ENCODE measurements around the gene RIMOC1. TPM values are rescaled to one million over a fixed set of nuclear protein-coding genes. Genes with fewer than 3 reads are reported as not detected.
"Not testable (repeated sequence)": the region's sequence is repeated elsewhere in the genome, so short reads cannot be mapped to it uniquely, and the experiment has no call there.

Gene RIMOC1
- total and polyA plus RNA-seq, 2 donors (not counting 1 experiment from before 2014, with no cell fraction given): 5.3 to 33.1 TPM

DNA sequence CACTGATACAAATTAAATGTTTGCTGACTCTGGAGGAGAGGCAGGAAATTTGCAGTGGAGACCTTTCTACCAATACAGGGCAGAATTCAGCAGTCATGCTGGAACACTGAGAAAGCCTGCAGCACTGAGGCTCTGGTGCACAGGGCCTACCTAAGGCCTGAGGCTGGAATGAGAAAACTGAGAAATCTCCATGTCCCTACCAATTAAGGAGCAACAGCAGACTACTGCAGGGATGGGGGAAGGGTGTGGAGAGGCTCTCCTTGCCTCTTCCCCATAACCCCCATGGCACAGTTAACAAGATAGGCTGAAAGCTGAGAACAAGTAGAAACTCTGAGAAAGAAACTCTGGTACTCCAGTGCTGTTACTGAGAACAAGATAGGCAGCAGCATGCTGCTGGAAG, 31.4 kb downstream of the RIMOC1 start:
- ChIA-PET CTCF (interaction anchor here (1.0 kb wide), 1 partner anchor 32 kb away, joined by 3 read pairs; the partner anchor contains the start of gene RIMOC1), POLR2A (no interaction called here)
- H3K27ac Mint-ChIP-seq: no peak overlapping the region

DNA sequence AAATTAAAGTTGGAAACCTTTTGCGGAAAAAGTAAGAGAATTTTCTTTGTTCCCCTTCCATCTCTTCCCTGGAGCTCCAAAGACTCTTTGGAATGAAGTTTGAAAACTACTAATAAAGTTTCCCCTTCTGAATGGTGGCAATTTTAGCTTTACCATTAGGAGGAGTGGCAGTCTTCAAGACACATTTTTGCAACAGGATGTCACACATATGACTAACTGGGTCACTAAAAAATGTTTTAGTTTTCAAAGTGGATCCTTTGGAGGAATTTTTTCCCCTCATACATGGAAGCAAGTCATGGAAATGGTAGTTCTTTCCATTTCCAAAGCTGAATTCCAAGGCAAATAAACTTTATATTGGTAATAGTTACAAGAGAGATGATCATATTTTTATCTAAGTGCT, 36.5 kb downstream of the RIMOC1 start:
- peaks cover 1 to 8% of the 10 kb centered on the region in 2 experiments for H3K36me3 ChIP-seq (replicated peaks in 1 of 2; ENCODE audit: control extremely low read depth in 1 of 2, control insufficient read depth in 1 of 2, extremely low read depth in 1 of 2, insufficient read depth in 2 of 2, low read length in 1 of 2)
- no peak overlapping the region for H3K4me3 ChIP-seq (ENCODE audit: control extremely low read depth in 1 of 5, extremely low read depth in 1 of 5, insufficient read depth in 1 of 5, low read depth in 2 of 5, low read length in 4 of 5)
- no peaks in the 10 kb centered on the region for H3K9me3 ChIP-seq (ENCODE audit: control extremely low read depth in 1 of 3, control insufficient read depth in 2 of 3, insufficient read depth in 1 of 3, low read length in 2 of 3)
- no peak overlapping the region for H3K4me3 Mint-ChIP-seq
- POLR2A ChIA-PET: no interaction called here
- no peak overlapping the region for H2AFZ ChIP-seq (ENCODE audit: insufficient read depth, low read depth, low read length, poor library complexity, severe bottlenecking)
- H3K27ac ChIP-seq (ENCODE audit: low read length in 2 of 2): no peak overlapping the region
- no peak overlapping the region for H3K4me2 ChIP-seq (replicated peaks; ENCODE audit: low read depth, low read length, poor library complexity, severe bottlenecking)
- no peaks in the 10 kb centered on the region for H3K9me3 Mint-ChIP-seq (ENCODE audit: insufficient read depth)
- intact Hi-C loops (cut with micrococcal nuclease): no loop called here
- no peaks in the 10 kb centered on the region for H4K20me1 ChIP-seq (ENCODE audit: control insufficient read depth, insufficient read depth, low read length, poor library complexity, severe bottlenecking)
- H3K9ac ChIP-seq (ENCODE audit: low read length): no peak overlapping the region
- no peaks in the 10 kb centered on the region for H3K79me2 ChIP-seq (ENCODE audit: control insufficient read depth, insufficient read depth, low read length)
- TF ChIP-seq EZH2 (IDR thresholded peaks at IDR 0.05; ENCODE audit: borderline replicate concordance, insufficient read depth, low read depth, low read length, poor library complexity, severe bottlenecking) (no peak), CTCF (IDR thresholded peaks at IDR 0.05) (no peak)
- DNase-seq (no peak), ATAC-seq (ENCODE audit: low read depth) (no peak)
- H3K4me1 Mint-ChIP-seq: no peaks in the 10 kb centered on the region
- no peak overlapping the region for H3K27ac Mint-ChIP-seq
- H3K27me3 Mint-ChIP-seq: no peaks in the 10 kb centered on the region
- H3K4me1 ChIP-seq (ENCODE audit: control insufficient read depth in 2 of 2, insufficient read depth in 2 of 2, low read length in 2 of 2): no peaks in the 10 kb centered on the region
- CTCF ChIA-PET: no interaction called here
- no peaks in the 10 kb centered on the region for H3K27me3 ChIP-seq (replicated peaks in 1 of 4; ENCODE audit: control extremely low read depth in 1 of 4, control insufficient read depth in 3 of 4, insufficient read depth in 4 of 4, low read length in 3 of 4)
- WGBS (ENCODE audit: insufficient coverage): no CpG with 5 or more reads among the region's 1 CpG

More for the DNA sequence above, 31.4 kb downstream of the RIMOC1 start:
- no peaks in the 10 kb centered on the region for H3K27me3 Mint-ChIP-seq
- Histone ChIP-seq H3K9ac (ENCODE audit: low read length) (no peak overlapping the region), H2AFZ (ENCODE audit: insufficient read depth, low read depth, low read length, poor library complexity, severe bottlenecking) (no peak overlapping the region), H3K4me1 (ENCODE audit: control insufficient read depth in 2 of 2, insufficient read depth in 2 of 2, low read length in 2 of 2) (no peaks in the 10 kb centered on the region), H3K79me2 (ENCODE audit: control insufficient read depth, insufficient read depth, low read length) (no peaks in the 10 kb centered on the region), H3K4me3 (ENCODE audit: control extremely low read depth in 1 of 5, extremely low read depth in 1 of 5, insufficient read depth in 1 of 5, low read depth in 2 of 5, low read length in 4 of 5) (no peak overlapping the region), H3K36me3 (replicated peaks in 1 of 2; ENCODE audit: control extremely low read depth in 1 of 2, control insufficient read depth in 1 of 2, extremely low read depth in 1 of 2, insufficient read depth in 2 of 2, low read length in 1 of 2) (peaks cover 5 to 28% of the 10 kb centered on the region in 2 experiments), H3K9me3 (ENCODE audit: control extremely low read depth in 1 of 3, control insufficient read depth in 2 of 3, insufficient read depth in 1 of 3, low read length in 2 of 3) (no peaks in the 10 kb centered on the region), H3K4me2 (replicated peaks; ENCODE audit: low read depth, low read length, poor library complexity, severe bottlenecking) (no peak overlapping the region), H3K27me3 (replicated peaks in 1 of 4; ENCODE audit: control extremely low read depth in 1 of 4, control insufficient read depth in 3 of 4, insufficient read depth in 4 of 4, low read length in 3 of 4) (no peaks in the 10 kb centered on the region), H3K27ac (ENCODE audit: low read length in 2 of 2) (no peak overlapping the region), H4K20me1 (ENCODE audit: control insufficient read depth, insufficient read depth, low read length, poor library complexity, severe bottlenecking) (no peaks in the 10 kb centered on the region)
- H3K4me3 Mint-ChIP-seq: no peak overlapping the region
- H3K4me1 Mint-ChIP-seq: no peaks in the 10 kb centered on the region
- DNase-seq: no peak
- intact Hi-C loops (cut with micrococcal nuclease): no loop called here
- TF ChIP-seq EZH2 (IDR thresholded peaks at IDR 0.05; ENCODE audit: borderline replicate concordance, insufficient read depth, low read depth, low read length, poor library complexity, severe bottlenecking) (no peak), CTCF (IDR thresholded peaks at IDR 0.05) (no peak)
- H3K9me3 Mint-ChIP-seq (ENCODE audit: insufficient read depth): no peaks in the 10 kb centered on the region
- ATAC-seq (ENCODE audit: low read depth): no peak

- H3K4me3 ChIP-seq (ENCODE audit: control extremely low read depth in 1 of 5, extremely low read depth in 1 of 5, insufficient read depth in 1 of 5, low read depth in 2 of 5, low read length in 4 of 5); CTCF ChIA-PET; ATAC-seq (ENCODE audit: low read depth); H3K9me3 ChIP-seq (ENCODE audit: control extremely low read depth in 1 of 3, control insufficient read depth in 2 of 3, insufficient read depth in 1 of 3, low read length in 2 of 3); H4K20me1 ChIP-seq (ENCODE audit: control insufficient read depth, insufficient read depth, low read length, poor library complexity, severe bottlenecking); H3K4me1 ChIP-seq (ENCODE audit: control insufficient read depth in 2 of 2, insufficient read depth in 2 of 2, low read length in 2 of 2); intact Hi-C loops (cut with micrococcal nuclease); H3K4me1 Mint-ChIP-seq; H3K36me3 ChIP-seq (replicated peaks in 1 of 2; ENCODE audit: control extremely low read depth in 1 of 2, control insufficient read depth in 1 of 2, extremely low read depth in 1 of 2, insufficient read depth in 2 of 2, low read length in 1 of 2); POLR2A ChIA-PET; DNase-seq; H3K4me3 Mint-ChIP-seq; H3K27ac Mint-ChIP-seq; H2AFZ ChIP-seq (ENCODE audit: insufficient read depth, low read depth, low read length, poor library complexity, severe bottlenecking); H3K9me3 Mint-ChIP-seq (ENCODE audit: insufficient read depth); H3K79me2 ChIP-seq (ENCODE audit: control insufficient read depth, insufficient read depth, low read length); H3K9ac ChIP-seq (ENCODE audit: low read length); H3K27me3 ChIP-seq (replicated peaks in 1 of 4; ENCODE audit: control extremely low read depth in 1 of 4, control insufficient read depth in 3 of 4, insufficient read depth in 4 of 4, low read length in 3 of 4); H3K27me3 Mint-ChIP-seq; H3K4me2 ChIP-seq (replicated peaks; ENCODE audit: low read depth, low read length, poor library complexity, severe bottlenecking); H3K27ac ChIP-seq (ENCODE audit: low read length in 2 of 2): not testable (repeated sequence)
- WGBS (ENCODE audit: insufficient coverage): 100% methylated on average over 1 of the region's 7 CpGs
Measured at GRCh38 chr5:41945332-41945955, 41.3 kb downstream of the RIMOC1 start.

Measured in B cell (primary cell).